Thoracic aorta (tissue), 2 donors: ENCODE results near the gene PCDH18. TPM values are rescaled to one million over a fixed set of nuclear protein-coding genes. Genes with fewer than 3 reads are reported as not detected.
A peak's percentile ranks its signal among the peaks of the same experiment; 100 is the strongest.
"Not testable (repeated sequence)": the region's sequence is repeated elsewhere in the genome, so short reads cannot be mapped to it uniquely, and the experiment has no call there.

ENCODE experiments used
- ATAC-seq: fragments of 150-250 bp; one replicate; pipeline ENCODE4 v1.8.0; 2017; ENCODE audit warnings: low read depth; ENCODE audit not compliant: insufficient number of reproducible peaks, low FRiP score
- DNase-seq: peaks from one replicate; pipeline ENCODE4 v3.0.0-alpha.2; 2020; ENCODE audit warnings: low spot score
- H3K27ac ChIP-seq, 2 donors: fragments of 200-600 bp; sonication (generic); 1 replicate in 1 of 2; 2 replicates in 1 of 2; pipeline ENCODE4 v1.5.1; 2016; ENCODE audit warnings: mild to moderate bottlenecking in 2 of 2, moderate library complexity in 2 of 2
- H3K27me3 ChIP-seq: fragments of 200-600 bp; sonication (generic); replicated peaks from 2 replicates; pipeline ENCODE4 v1.6.0; 2016; ENCODE audit warnings: mild to moderate bottlenecking; ENCODE audit not compliant: insufficient read depth
- H3K36me3 ChIP-seq: fragments of 200-600 bp; sonication (generic); one replicate; pipeline ENCODE4 v1.5.1; 2016
- H3K4me1 ChIP-seq, 2 donors: fragments of 200-600 bp; sonication (generic); 1 replicate in 1 of 2; 2 replicates in 1 of 2; pipeline versions ENCODE4 v1.5.1 to v1.6.0; 2016; ENCODE audit warnings: low read depth in 2 of 2, mild to moderate bottlenecking in 1 of 2; ENCODE audit not compliant: control insufficient read depth in 1 of 2
- H3K4me3 ChIP-seq: fragments of 200-600 bp; sonication (generic); 2 replicates; pipeline ENCODE4 v1.5.1; 2016; ENCODE audit warnings: mild to moderate bottlenecking
- H3K9me3 ChIP-seq: fragments of 200-600 bp; sonication (generic); 2 replicates; pipeline ENCODE4 v1.5.1; 2016
- total RNA-seq, 2 donors: library from RNA; depleted of rRNA; stranded (reverse); fragments of >200 nt; gene quantifications; one replicate each; pipeline versions ENCODE4 v1.1.0 to v1.2.3, GENCODE V29; 2016
- TF ChIP-seq, protein P1 (sequence below): fragments of 200-600 bp; sonication (generic); IDR thresholded peaks from one replicate; pipeline ENCODE4 v1.5.1; 2019; ENCODE audit warnings: antibody characterized with exemption

PCDH18 gene
- total RNA-seq, 2 donors from 2014 or later = 22.6 to 31.0 TPM

DNA sequence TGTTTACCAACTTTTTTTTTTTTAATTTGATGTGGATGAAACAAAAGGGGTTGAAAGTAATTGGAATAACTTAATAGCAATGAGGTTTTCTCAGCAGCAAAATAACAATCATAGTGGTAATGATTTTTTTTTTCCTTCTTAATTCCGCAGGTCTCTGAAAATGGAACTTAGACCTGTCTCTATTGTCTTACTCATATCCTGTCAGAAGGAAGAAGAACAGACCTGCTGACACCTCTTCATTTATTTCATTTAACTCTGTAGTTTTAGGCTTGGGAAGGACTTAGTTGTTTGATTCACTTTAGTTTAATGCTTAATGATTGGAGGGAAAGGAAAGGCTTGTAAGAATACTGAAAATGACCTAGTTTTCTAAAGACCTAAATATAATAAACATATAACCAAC lies 9.0 kb downstream of the PCDH18 start:
- Histone ChIP-seq H3K4me1 (peaks cover 41 to 70% of the 10 kb centered on the region in 2 donors), H3K4me3 (no peak overlapping the region), H3K27me3 (no peaks in the 10 kb centered on the region), H3K9me3 (no peaks in the 10 kb centered on the region), H3K36me3 (peaks cover 8% of the 10 kb centered on the region), H3K27ac (peak overlapping the region in 1 of 2 donors; percentile 16)
- no peak for DNase-seq
- no peak for ATAC-seq
- TF ChIP-seq, protein P1, sequence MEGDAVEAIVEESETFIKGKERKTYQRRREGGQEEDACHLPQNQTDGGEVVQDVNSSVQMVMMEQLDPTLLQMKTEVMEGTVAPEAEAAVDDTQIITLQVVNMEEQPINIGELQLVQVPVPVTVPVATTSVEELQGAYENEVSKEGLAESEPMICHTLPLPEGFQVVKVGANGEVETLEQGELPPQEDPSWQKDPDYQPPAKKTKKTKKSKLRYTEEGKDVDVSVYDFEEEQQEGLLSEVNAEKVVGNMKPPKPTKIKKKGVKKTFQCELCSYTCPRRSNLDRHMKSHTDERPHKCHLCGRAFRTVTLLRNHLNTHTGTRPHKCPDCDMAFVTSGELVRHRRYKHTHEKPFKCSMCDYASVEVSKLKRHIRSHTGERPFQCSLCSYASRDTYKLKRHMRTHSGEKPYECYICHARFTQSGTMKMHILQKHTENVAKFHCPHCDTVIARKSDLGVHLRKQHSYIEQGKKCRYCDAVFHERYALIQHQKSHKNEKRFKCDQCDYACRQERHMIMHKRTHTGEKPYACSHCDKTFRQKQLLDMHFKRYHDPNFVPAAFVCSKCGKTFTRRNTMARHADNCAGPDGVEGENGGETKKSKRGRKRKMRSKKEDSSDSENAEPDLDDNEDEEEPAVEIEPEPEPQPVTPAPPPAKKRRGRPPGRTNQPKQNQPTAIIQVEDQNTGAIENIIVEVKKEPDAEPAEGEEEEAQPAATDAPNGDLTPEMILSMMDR = no peak

DNA sequence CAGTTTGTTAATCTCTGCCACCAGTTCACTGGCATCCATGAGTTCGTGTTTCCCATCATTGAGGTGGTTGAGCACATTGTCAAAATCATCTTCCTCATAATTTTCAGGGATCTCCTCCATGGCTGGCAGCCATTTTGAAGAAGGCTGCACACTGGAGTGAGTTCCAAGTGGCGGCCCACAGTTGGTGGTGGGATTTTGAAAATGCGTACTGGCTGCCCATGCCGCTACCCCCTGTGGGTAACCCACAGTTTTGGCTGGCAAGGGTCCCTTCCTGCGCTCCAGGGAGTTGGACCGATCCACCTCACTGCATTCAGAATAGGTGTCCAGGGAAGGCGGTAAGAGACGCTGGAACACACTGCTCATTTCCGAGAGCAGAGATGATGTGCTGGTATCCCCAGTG lies 11.2 kb downstream of the PCDH18 start:
- Histone ChIP-seq H3K27ac (no peak overlapping the region), H3K4me1 (peaks cover 36 to 55% of the 10 kb centered on the region in 2 donors)
- no peak for DNase-seq

DNA sequence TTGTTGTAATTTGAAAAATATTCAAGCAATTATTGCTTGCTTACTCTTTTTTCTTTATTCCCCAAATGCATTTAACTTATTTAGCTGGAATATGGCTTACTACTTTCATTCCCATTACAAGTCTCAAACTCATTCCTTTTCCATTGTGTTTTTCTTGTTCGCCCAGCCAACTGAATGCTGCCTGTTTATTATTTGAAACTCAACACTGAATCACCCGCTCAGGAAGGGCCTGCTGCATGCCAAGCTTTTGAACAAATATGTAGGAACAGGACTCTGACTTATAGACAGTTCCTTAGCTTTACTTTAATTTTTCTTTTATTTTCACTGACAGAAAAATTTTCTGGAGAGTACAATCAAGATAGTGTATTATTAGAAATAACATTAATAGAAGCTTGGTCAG lies 12.9 kb downstream of the PCDH18 start:
- no peaks in the 10 kb centered on the region for H3K27me3 ChIP-seq
- ATAC-seq (no peak), DNase-seq (no peak)
- H3K4me1 ChIP-seq = peaks cover 24 to 52% of the 10 kb centered on the region in 2 donors
- H3K4me3 ChIP-seq = peak overlapping the region; percentile 28
- no peaks in the 10 kb centered on the region for H3K9me3 ChIP-seq
- peak overlapping the region; percentile 50 to 64 for H3K27ac ChIP-seq
- H3K36me3 ChIP-seq = peaks cover 8% of the 10 kb centered on the region
- TF ChIP-seq, protein P1 = no peak

More for the DNA sequence above, 11.2 kb downstream of the PCDH18 start:
- ATAC-seq = no peak
- Histone ChIP-seq H3K9me3 (no peaks in the 10 kb centered on the region), H3K36me3 (peaks cover 8% of the 10 kb centered on the region), H3K4me3 (no peak overlapping the region), H3K27me3 (no peaks in the 10 kb centered on the region)
- TF ChIP-seq, protein P1 = no peak

DNA sequence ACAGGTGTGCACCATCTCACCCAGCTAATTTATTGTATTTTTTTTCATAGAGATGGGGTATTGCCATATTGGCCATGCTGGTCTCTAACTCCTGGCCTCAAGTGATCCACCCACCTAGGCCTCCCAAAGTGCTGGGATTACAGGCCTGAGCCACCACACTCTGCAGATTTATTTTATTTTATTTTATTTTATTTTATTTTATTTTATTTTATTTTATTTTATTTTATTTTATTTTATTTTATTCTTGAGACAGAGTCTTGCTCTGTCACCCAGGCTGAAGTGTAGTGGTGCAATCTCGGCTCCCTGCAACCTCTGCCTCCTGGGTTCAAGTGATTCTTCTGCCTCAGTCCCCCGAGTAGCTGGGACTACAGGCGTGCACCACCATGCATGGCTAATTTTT lies 15.0 kb downstream of the PCDH18 start:
- peaks cover 16 to 44% of the 10 kb centered on the region in 2 donors for H3K4me1 ChIP-seq
- H3K4me3 ChIP-seq, H3K9me3 ChIP-seq, H3K27ac ChIP-seq, ATAC-seq, H3K27me3 ChIP-seq, H3K36me3 ChIP-seq, DNase-seq: not testable (repeated sequence)

DNA sequence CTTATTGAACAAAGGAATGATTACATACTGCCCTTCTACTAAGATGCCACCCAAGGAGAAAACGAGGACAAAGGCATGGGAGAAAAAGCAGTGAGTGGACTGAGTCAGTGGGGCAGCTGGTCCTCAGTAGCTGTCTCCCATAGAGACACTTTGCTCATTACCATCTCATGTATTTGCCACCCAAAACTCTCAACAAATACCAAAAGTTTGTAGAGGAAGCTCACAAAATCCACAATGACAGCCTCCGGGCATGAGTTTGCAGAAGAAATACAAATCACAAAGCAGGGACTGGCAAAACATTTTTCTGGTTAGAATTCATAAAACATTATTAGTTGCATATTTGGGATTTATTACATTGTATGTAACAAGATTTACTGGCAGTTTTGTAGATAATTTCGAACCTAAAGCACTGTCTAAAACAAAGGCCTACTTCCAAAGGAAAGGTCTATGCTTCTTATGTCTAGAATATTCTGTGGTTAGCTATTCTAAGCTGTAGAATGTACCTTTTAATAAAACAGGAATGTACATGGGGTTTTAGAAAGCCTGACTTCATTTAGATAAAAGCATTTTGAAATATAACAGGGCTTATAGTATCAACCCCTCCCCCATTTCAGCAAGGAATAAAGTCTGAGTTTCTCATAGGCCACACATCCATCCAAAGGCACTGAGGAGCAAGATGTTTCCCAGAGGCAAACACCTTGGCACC lies 17.7 kb downstream of the PCDH18 start:
- TF ChIP-seq, protein P1 = no peak
- ATAC-seq = no peak
- no peak for DNase-seq
- no peaks in the 10 kb centered on the region for H3K9me3 ChIP-seq
- H3K4me3 ChIP-seq = no peak overlapping the region
- peak overlapping the region; percentile 11 to 33 for H3K27ac ChIP-seq
- H3K4me1 ChIP-seq = peaks cover 12 to 52% of the 10 kb centered on the region in 2 donors
- H3K27me3 ChIP-seq = no peaks in the 10 kb centered on the region
- H3K36me3 ChIP-seq = no peaks in the 10 kb centered on the region
